ENCODE measurements around the gene WNT8B.

DNA sequence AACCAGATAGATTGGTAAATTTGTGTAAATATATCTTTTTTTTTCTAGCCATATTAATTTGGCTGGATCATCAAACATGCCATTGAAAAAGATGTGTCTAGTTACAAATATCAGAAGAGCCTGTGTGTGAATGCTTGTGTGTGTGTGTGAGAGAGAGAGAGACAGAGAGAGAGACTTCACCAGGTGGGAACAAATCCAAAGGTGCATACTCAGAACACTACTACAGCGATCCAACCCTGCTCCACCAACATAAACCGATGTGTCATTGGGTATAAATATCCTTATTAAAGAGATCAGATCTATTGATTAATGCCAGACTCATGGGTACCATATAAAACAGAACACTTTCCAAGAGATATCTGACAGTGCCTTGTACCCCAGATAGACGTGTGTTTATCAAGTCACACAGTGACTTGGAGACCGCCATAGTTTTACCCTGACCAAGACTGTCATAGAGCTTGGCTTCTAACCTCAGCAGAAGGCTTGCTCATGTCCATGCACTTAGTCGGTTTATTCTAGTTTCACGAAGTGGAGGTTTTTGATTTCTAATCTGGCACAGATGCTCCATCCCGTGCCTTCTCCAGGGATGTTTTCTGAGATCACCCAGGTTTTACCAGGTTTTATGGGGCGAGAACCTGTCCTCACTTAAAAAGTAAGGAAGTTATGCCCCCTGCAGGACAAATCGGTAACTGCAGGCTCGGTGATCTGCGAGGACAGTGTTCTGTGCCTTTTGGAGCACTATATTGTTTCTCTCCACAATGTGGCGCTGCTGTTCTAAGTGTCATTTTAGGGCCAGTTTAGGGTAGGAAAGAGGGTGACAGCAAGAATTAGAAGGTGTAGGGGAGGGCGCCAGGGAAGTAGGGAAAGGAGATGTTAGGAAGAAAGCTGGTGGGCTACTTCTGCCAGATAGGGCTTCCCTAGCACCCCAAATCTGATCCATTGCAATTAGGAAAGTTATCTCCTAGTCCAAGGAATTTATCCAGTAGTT is 29.3 kb upstream of the WNT8B start:
- TF ChIP-seq CTCF (IDR thresholded peaks at IDR 0.05): peak; percentile 93 to 100 (median 99)
- TF ChIP-seq POLR2A (IDR thresholded peaks at IDR 0.05): no peak
